Measurements from ENCODE around the gene SVOP.

SVOP gene

GRCh38 chr12:108912361-108912760, 108.5 kb downstream of the SVOP start:
- DNase-seq: no peak
- TF ChIP-seq GATA1 (IDR thresholded peaks at IDR 0.05; ENCODE audit: low read depth, low read length): no peak
- no peak for TF ChIP-seq POLR2A (IDR thresholded peaks at IDR 0.05; ENCODE audit: low read length)

- DNase-seq: no peak
- TF ChIP-seq GATA1 (IDR thresholded peaks at IDR 0.05; ENCODE audit: low read depth, low read length) (no peak), POLR2A (IDR thresholded peaks at IDR 0.05; ENCODE audit: low read length) (no peak)
Measured at GRCh38 chr12:108911915-108912314, 109.0 kb downstream of the SVOP start.

- no peak for DNase-seq
- TF ChIP-seq POLR2A (IDR thresholded peaks at IDR 0.05; ENCODE audit: low read length): no peak
Measured at GRCh38 chr12:108910336-108910735, 110.5 kb downstream of the SVOP start.

GRCh38 chr12:108907839-108908351, 113.0 kb downstream of the SVOP start:
- no peak for DNase-seq
- TF ChIP-seq GATA1 (IDR thresholded peaks at IDR 0.05; ENCODE audit: low read depth, low read length) (no peak), POLR2A (IDR thresholded peaks at IDR 0.05; ENCODE audit: low read length) (no peak)

GRCh38 chr12:108906971-108907370, 113.9 kb downstream of the SVOP start:
- no peak for TF ChIP-seq POLR2A (IDR thresholded peaks at IDR 0.05; ENCODE audit: low read length)
- DNase-seq: no peak

- DNase-seq: no peak
- no peak for TF ChIP-seq GATA1 (IDR thresholded peaks at IDR 0.05; ENCODE audit: low read depth, low read length)
- no peak for TF ChIP-seq POLR2A (IDR thresholded peaks at IDR 0.05; ENCODE audit: low read length)
Measured at GRCh38 chr12:108905725-108906124, 115.1 kb downstream of the SVOP start.

GRCh38 chr12:108899145-108899544, 121.7 kb downstream of the SVOP start:
- no peak for DNase-seq
- no peak for TF ChIP-seq POLR2A (IDR thresholded peaks at IDR 0.05; ENCODE audit: low read length)
- TF ChIP-seq GATA1 (IDR thresholded peaks at IDR 0.05; ENCODE audit: low read depth, low read length): no peak

- no peak for DNase-seq
- TF ChIP-seq POLR2A (IDR thresholded peaks at IDR 0.05; ENCODE audit: low read length) (no peak), GATA1 (IDR thresholded peaks at IDR 0.05; ENCODE audit: low read depth, low read length) (no peak)
Measured at GRCh38 chr12:108896817-108897216, 124.1 kb downstream of the SVOP start.

- TF ChIP-seq POLR2A (IDR thresholded peaks at IDR 0.05; ENCODE audit: low read length): no peak
- no peak for TF ChIP-seq GATA1 (IDR thresholded peaks at IDR 0.05; ENCODE audit: low read depth, low read length)
- no peak for DNase-seq
Measured at GRCh38 chr12:108896336-108896735, 124.5 kb downstream of the SVOP start.

- TF ChIP-seq POLR2A (IDR thresholded peaks at IDR 0.05; ENCODE audit: low read length) (no peak), GATA1 (IDR thresholded peaks at IDR 0.05; ENCODE audit: low read depth, low read length) (no peak)
- DNase-seq: no peak
Measured at GRCh38 chr12:108895220-108895802, 125.6 kb downstream of the SVOP start.

- no peak for TF ChIP-seq GATA1 (IDR thresholded peaks at IDR 0.05; ENCODE audit: low read depth, low read length)
- TF ChIP-seq POLR2A (IDR thresholded peaks at IDR 0.05; ENCODE audit: low read length): no peak
- peak in 1 of 2 experiments; percentile 3 for DNase-seq
Measured at GRCh38 chr12:108890208-108890607, 130.7 kb downstream of the SVOP start.

GRCh38 chr12:108888031-108888430, 132.8 kb downstream of the SVOP start:
- TF ChIP-seq GATA1 (IDR thresholded peaks at IDR 0.05; ENCODE audit: low read depth, low read length) (no peak), POLR2A (IDR thresholded peaks at IDR 0.05; ENCODE audit: low read length) (no peak)
- DNase-seq: no peak

GRCh38 chr12:108886873-108887629, 133.8 kb downstream of the SVOP start:
- no peak for DNase-seq
- TF ChIP-seq POLR2A (IDR thresholded peaks at IDR 0.05; ENCODE audit: low read length) (no peak), GATA1 (IDR thresholded peaks at IDR 0.05; ENCODE audit: low read depth, low read length) (no peak)

GRCh38 chr12:108884116-108885012, 136.5 kb downstream of the SVOP start:
- TF ChIP-seq GATA1 (IDR thresholded peaks at IDR 0.05; ENCODE audit: low read depth, low read length): no peak
- DNase-seq: peak; percentile 57 to 76
